Measurements from ENCODE around the gene LDB1. TPM values are rescaled to one million over a fixed set of nuclear protein-coding genes. Genes with fewer than 3 reads are reported as not detected.

Gene LDB1
- total RNA-seq, 4 donors from 2014 or later = 31.9 to 81.9 (median 54.1) TPM

DNA sequence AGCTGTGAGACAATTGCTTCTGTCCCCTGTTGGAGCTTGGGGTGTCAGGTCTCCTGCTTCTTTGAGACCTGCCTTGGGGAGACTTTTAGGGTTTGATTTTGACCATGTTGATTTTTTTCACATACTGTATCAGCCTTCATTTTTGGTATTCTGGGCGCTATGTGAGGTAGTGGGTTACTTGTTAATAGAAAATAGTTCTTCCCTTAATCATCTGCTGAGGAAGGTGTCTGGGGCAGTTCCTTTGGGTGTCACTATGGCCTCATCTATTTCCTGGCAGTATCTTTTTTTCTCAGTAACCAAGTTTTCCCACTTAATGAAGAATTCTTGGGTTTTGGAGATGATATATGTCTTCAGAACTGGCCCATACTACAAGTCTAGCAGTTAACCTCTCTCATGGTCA, 27.4 kb upstream of the LDB1 start:
- intact Hi-C loops (cut with DNase I; ENCODE audit: low total_unique reads) = no loop called here
- 100% methylated on average over 1 of the region's 1 CpG for WGBS, 2 donors (ENCODE audit: low coverage in 1 of 2)
- in situ Hi-C loops (cut with MboI; ENCODE audit: low pct_ligation_motif_present in 1 of 4, low pct_unique_long_range_greater_than_20kb in 1 of 4, low sequenced_read_pairs in 3 of 4) = no loop called here

DNA sequence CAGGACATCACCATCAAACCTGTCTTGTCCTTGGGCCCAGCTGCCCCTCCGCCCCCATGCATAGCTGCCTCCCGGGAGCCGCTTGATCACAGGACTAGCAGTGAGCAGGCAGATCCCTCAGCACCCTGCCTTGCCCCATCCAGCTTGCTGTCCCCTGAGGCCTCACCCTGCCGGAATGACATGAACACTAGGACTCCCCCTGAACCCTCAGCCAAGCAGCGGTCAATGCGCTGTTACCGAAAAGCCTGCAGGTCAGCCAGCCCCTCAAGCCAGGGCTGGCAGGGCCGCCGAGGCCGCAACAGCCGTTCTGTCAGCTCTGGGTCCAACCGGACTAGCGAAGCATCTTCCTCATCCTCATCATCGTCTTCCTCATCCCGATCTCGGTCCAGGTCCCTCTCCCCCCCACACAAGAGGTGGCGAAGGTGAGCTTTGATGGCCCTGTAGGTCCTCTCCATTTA, 26.8 kb upstream of the LDB1 start:
- TF ChIP-seq POLR2AphosphoS5 (IDR thresholded peaks at IDR 0.05) (no peak), EP300 (IDR thresholded peaks at IDR 0.05; ENCODE audit: low read depth) (no peak), POLR2A (IDR thresholded peaks at IDR 0.05) (no peak)
- TF ChIP-seq, protein P1, sequence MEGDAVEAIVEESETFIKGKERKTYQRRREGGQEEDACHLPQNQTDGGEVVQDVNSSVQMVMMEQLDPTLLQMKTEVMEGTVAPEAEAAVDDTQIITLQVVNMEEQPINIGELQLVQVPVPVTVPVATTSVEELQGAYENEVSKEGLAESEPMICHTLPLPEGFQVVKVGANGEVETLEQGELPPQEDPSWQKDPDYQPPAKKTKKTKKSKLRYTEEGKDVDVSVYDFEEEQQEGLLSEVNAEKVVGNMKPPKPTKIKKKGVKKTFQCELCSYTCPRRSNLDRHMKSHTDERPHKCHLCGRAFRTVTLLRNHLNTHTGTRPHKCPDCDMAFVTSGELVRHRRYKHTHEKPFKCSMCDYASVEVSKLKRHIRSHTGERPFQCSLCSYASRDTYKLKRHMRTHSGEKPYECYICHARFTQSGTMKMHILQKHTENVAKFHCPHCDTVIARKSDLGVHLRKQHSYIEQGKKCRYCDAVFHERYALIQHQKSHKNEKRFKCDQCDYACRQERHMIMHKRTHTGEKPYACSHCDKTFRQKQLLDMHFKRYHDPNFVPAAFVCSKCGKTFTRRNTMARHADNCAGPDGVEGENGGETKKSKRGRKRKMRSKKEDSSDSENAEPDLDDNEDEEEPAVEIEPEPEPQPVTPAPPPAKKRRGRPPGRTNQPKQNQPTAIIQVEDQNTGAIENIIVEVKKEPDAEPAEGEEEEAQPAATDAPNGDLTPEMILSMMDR (IDR thresholded peaks at IDR 0.05) = no peak
- intact Hi-C loops (cut with DNase I; ENCODE audit: low total_unique reads) = no loop called here
- H3K9me3 ChIP-seq = no peaks in the 10 kb centered on the region
- H3K27ac ChIP-seq = no peak overlapping the region
- H3K4me1 ChIP-seq = peaks cover 0 to 4% (median 1%) of the 10 kb centered on the region in 4 donors
- in situ Hi-C loops (cut with MboI; ENCODE audit: low pct_ligation_motif_present in 1 of 4, low pct_unique_long_range_greater_than_20kb in 1 of 4, low sequenced_read_pairs in 3 of 4) = no loop called here
- no peaks in the 10 kb centered on the region for H3K27me3 ChIP-seq
- 96% methylated on average over 15 of the region's 17 CpGs; no CpG with 5 or more reads in 1 of the 2 donors for WGBS, 2 donors (ENCODE audit: low coverage in 1 of 2)
- no peak for DNase-seq
- H3K4me3 ChIP-seq = no peak overlapping the region
- H3K36me3 ChIP-seq = peaks cover 2 to 25% (median 12%) of the 10 kb centered on the region in 4 donors

More for the DNA sequence above, 27.4 kb upstream of the LDB1 start:
- H3K4me3 ChIP-seq = no peak overlapping the region
- H3K9me3 ChIP-seq = no peaks in the 10 kb centered on the region
- no peak for DNase-seq
- peaks cover 0 to 4% (median 1%) of the 10 kb centered on the region in 4 donors for H3K4me1 ChIP-seq
- no peak overlapping the region for H3K27ac ChIP-seq
- H3K27me3 ChIP-seq = no peaks in the 10 kb centered on the region
- TF ChIP-seq POLR2AphosphoS5 (IDR thresholded peaks at IDR 0.05) (no peak), POLR2A (IDR thresholded peaks at IDR 0.05) (no peak), EP300 (IDR thresholded peaks at IDR 0.05; ENCODE audit: low read depth) (no peak)
- TF ChIP-seq, protein P1 (IDR thresholded peaks at IDR 0.05) = no peak
- peaks cover 2 to 25% (median 12%) of the 10 kb centered on the region in 4 donors for H3K36me3 ChIP-seq

DNA sequence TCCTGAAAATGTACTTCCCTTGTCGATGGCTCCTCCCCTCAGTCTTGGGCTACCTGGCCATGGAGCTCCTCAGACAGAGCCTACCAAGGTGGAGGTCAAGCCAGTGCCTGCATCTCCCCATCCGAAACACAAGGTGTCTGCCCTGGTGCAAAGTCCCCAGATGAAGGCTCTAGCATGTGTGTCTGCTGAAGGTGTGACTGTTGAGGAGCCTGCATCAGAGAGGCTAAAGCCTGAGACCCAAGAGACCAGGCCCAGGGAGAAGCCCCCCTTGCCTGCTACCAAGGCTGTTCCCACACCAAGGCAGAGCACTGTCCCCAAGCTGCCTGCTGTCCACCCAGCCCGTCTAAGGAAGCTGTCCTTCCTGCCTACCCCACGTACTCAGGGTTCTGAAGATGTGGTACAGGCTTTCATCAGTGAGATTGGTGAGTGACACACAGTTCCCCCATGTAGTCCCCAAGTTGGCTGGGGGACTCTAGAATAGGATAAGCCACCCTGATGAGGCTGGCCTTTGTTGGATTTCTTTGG, 21.5 kb upstream of the LDB1 start:
- H3K36me3 ChIP-seq = peaks cover 0 to 48% (median 19%) of the 10 kb centered on the region in 4 donors
- DNase-seq = no peak
- TF ChIP-seq, protein P1 (IDR thresholded peaks at IDR 0.05) = no peak
- no peak for TF ChIP-seq EP300 (IDR thresholded peaks at IDR 0.05; ENCODE audit: low read depth)
- TF ChIP-seq POLR2A (IDR thresholded peaks at IDR 0.05) = no peak
- TF ChIP-seq POLR2AphosphoS5 (IDR thresholded peaks at IDR 0.05) = no peak
- no peak overlapping the region for H3K27ac ChIP-seq
- 98% methylated on average over 4 of the region's 4 CpGs; no CpG with 5 or more reads in 1 of the 2 donors for WGBS, 2 donors (ENCODE audit: low coverage in 1 of 2)
- H3K4me3 ChIP-seq = no peak overlapping the region
- H3K4me1 ChIP-seq = peaks cover 0 to 6% (median 5%) of the 10 kb centered on the region in 4 donors
- in situ Hi-C loops (cut with MboI; ENCODE audit: low pct_ligation_motif_present in 1 of 4, low pct_unique_long_range_greater_than_20kb in 1 of 4, low sequenced_read_pairs in 3 of 4) (no loop called here), intact Hi-C loops (cut with DNase I; ENCODE audit: low total_unique reads) (no loop called here)
- no peaks in the 10 kb centered on the region for H3K9me3 ChIP-seq
- no peaks in the 10 kb centered on the region for H3K27me3 ChIP-seq

DNA sequence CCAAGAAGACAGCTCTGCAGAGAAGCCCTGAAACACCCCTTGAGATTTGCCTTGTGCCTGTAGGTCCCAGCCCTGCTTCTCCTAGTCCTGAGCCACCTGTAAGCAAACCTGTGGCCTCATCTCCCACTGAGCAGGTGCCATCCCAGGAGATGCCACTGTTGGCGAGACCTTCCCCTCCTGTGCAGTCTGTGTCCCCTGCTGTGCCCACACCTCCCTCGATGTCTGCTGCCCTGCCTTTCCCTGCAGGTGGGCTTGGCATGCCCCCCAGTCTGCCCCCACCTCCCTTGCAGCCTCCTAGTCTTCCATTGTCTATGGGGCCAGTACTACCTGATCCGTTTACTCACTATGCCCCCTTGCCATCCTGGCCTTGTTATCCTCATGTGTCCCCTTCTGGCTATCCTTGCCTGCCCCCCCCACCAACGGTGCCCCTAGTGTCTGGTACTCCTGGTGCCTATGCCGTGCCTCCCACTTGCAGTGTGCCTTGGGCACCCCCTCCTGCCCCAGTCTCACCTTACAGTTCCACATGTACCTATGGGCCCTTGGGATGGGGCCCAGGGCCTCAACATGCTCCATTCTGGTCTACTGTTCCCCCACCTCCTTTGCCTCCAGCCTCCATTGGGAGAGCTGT, 20.9 kb upstream of the LDB1 start:
- H3K4me3 ChIP-seq = no peak overlapping the region
- H3K9me3 ChIP-seq = no peaks in the 10 kb centered on the region
- intact Hi-C loops (cut with DNase I; ENCODE audit: low total_unique reads) = no loop called here
- DNase-seq = no peak
- H3K27me3 ChIP-seq = no peaks in the 10 kb centered on the region
- no peak overlapping the region for H3K27ac ChIP-seq
- peaks cover 0 to 12% (median 10%) of the 10 kb centered on the region in 4 donors for H3K4me1 ChIP-seq
- no peak for TF ChIP-seq EP300 (IDR thresholded peaks at IDR 0.05; ENCODE audit: low read depth)
- TF ChIP-seq, protein P1 (IDR thresholded peaks at IDR 0.05) = no peak
- TF ChIP-seq POLR2A (IDR thresholded peaks at IDR 0.05) = no peak
- no peak for TF ChIP-seq POLR2AphosphoS5 (IDR thresholded peaks at IDR 0.05)
- 94% methylated on average over 5 of the region's 5 CpGs; no CpG with 5 or more reads in 1 of the 2 donors for WGBS, 2 donors (ENCODE audit: low coverage in 1 of 2)
- in situ Hi-C loops (cut with MboI; ENCODE audit: low pct_ligation_motif_present in 1 of 4, low pct_unique_long_range_greater_than_20kb in 1 of 4, low sequenced_read_pairs in 3 of 4) = no loop called here
- H3K36me3 ChIP-seq = peaks cover 0 to 48% (median 18%) of the 10 kb centered on the region in 4 donors
